Non-pigmented ciliary epithelial cell (primary cell): Measurements from ENCODE around the gene DPP10.
"Not testable (repeated sequence)": the region's sequence is repeated elsewhere in the genome, so short reads cannot be mapped to it uniquely, and the experiment has no call there.

Experiments
- DNase-seq: peaks from one replicate; pipeline ENCODE4 v3.0.0-alpha.2; 2010; ENCODE audit warnings: low read depth

Gene DPP10

DNA sequence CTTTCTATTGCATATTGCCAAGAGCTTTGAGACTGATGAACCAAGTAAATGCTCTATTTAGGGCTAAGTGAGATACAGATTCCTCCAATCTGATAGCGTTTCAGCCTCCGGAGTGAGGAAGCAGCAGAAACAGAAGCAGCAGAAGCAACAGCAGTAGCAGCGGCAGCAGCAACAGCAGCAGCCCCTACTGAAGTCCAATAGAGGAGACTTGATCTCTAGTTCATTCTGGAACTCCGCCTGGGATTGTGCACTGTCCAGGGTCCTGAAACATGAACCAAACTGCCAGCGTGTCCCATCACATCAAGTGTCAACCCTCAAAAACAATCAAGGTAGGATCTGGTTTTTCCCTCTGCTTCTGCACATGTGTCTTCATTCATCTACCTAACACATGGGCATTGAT, at the start of gene DPP10:
DPP10 (plus strand) TSS at position 132 of the 400 bp plus-strand sequence.
- no peak for DNase-seq

DNA sequence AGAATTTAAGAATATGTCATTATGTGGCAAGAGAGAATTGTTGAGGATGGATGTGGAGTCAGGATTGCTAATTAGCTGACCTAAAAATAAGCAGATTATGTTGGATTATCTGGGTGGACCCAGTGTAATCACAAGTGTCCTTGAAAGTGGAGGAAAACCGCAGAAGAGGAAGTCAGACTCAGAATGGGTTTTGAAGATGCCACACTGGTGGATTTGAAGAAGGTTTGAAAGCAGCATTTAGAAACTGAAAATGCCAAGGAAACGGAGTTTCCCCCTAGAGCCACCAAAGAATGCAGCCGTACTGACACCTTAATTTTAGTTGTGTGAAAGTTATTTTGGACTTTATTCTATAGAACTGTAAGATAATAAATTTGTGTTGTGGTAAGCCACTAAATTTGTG, 41.6 kb upstream of the DPP10 start:
- DNase-seq = no peak

DNA sequence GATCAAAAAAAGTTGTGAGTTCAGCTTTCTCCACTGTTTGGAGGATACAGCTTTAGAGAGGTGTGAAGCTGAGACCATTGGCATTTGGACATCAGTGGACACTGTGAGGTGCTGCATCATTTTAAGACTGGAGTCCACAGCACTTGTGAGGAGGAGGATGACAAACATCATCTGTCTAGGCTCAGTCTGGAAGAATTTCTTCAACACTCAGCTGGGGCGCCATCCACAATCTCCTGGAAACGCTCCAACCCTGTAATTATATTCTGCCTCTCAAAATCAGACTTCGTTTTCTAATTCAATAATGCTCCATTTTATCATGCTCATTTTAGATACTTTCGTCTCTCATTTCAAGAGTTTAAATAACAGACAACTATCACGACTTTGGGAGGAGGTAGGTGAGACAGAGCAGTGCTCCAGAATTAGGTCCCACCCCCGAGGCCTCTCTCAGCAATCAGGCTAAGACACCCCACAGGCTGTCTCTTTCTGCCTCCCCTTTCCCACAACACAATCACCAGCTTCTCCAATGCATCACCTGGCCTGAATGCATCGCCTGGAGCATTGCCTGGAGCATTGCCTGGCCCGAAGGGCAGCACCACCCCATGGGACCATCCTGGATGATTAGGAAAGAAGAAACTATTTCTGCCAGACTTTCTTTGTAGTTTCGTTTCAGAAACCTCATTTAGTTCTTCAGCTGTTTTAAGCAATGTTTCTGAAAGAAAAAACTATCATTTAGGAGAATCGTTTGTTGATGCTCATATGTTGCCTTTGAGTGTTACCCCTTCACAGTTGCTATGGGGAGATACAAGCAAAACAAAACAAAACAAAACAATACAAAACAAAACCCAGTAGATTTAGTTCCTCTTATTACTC, 37.0 kb upstream of the DPP10 start:
- no peak for DNase-seq

DNA sequence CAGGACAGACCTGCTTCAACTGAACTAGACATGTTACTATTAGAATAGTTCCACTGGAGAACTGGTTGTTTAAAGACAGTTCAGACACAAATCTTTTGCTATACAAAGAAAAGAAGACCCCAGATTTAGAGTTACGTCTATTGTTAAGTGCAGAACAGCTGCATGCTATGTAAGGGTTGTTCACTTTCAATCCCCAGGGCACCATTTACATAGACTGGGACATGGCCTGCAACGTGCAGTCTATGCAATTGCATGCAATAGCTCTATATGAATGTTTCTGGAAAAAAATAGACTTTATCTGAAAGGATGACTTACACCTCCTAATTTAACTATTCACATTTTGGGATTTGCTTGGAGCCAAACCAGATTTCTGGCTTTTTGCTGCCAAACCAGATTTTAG, 36.1 kb upstream of the DPP10 start:
- DNase-seq = no peak

DNA sequence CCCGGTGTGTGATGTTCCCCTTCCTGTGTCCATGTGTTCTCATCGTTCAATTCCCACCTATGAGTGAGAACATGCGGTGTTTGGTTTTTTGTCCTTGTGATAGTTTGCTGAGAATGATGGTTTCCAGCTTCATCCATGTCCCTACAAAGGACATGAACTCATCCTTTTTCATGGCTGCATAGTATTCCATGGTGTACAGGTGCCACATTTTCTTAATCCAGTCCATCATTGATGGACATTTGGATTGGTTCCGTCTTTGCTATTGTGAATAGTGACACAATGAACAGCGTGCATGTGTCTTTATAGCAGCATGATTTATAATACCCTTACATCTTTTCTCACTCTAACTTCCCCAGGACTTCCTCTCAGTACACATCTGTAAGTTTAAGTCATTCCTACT, 35.1 kb upstream of the DPP10 start:
- not testable (repeated sequence) for DNase-seq

DNA sequence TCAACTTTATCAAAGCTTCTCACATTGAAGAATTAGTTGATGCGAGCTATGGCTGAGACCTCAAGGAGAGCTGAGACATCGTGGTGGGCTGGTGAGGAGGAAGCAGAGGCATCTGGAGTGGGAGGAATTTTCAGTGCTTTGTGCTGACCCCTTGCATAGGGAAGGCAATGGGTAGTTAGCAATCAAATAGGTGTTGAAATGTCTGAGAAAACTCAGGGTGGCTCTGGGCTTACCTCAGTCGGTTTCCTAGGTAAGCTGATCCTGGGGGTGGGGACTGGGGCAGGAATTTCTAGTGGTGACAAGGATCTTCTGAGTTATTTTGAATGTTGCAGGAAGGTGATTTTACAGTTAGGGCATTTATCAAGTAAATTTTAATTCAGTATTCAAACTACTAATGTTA, 20.7 kb upstream of the DPP10 start:
- no peak for DNase-seq

DNA sequence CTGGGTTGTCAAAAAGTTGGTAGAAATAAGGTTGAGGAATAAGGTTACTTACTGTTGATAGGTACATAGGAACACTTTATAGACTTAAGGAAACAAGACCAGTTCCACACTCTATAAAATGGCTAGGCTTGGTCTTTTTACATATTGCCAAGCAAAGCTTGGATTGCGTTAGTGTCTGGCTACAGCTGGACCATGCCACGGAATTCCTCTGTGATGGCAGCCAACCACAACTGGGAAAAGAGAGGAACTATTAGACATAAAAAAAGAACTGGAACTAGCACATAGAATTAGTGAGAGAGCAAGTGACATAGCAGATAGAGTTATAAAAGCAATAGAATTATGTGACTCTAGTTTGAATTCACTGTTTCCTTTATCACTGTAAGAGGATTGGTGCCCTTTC, 17.7 kb upstream of the DPP10 start:
- DNase-seq = no peak

DNA sequence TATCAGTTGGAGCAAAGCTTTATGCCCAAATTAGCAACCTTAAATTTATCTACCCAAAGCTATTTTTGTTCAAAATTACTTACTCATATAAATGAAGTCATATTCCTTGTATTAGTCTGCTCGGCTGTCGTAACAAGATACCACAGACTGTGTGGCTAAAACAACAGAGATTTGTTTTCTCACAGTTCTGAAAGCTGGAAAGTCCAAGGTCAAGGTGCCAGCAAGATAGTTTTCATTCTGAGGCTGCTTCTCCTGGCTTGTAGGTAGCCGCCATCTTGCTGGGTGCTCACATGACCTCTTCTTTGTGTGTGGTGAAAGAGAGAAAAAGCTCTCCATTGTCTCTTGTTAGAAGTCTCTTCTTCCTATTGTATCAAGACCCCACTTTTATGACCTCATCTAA, 15.7 kb upstream of the DPP10 start:
- DNase-seq = no peak

DNA sequence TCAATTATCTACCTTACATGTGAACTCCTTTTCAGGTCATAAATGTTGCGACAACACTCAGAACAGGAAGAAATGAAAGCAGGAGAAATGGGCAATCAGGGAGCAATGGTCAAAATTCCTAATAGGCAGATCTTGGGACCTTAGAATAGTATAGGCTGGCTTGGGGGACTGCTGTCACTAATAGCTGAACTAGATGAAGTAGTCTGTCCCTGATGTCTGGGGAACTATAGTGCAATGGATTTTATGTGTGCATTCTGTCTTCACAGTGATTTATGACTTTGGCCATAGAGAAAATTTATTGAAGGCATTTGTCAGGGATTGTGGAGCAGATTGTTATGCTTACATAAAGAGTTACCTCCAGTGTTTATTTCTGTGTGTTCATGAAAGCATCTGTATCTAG, 6.1 kb upstream of the DPP10 start:
- DNase-seq = no peak

DNA sequence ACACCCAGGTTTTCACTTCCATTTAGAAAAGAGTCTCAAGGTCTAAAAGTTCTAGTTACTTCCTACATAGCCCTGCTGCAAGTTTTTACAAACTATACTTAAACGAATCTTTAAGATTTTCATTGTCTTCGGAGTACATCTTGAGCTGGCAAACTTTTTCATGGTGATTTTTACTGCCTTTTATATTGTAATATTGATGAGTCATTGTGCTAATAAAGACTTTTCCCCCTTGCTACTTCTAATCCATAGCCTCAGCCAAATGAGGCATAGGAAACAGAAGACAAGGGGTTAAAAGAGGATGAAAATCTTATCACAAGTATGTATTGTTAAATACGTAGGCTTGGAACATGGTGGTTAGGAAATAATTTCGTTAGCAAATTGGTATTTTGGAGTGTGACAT, 4.1 kb downstream of the DPP10 start:
- no peak for DNase-seq

DNA sequence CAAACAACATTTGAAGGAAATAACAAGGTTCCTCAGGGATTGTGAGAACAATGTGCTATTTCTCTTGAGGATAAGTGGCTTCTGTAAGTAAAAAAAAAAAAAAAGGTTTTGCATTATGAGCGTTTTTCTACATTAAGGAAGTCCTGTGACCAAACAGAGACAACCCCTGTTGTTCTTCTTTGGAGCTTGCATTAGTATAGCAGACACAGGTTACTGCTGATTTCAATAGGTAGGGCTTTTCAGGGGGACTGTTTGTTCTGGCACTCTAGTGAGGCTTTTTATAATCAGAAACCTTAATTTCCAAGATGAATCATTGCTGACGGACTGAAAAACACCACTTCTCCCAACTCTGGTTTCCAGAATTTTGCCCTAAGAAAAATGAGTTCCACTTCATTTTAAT, 8.2 kb downstream of the DPP10 start:
- no peak for DNase-seq

DNA sequence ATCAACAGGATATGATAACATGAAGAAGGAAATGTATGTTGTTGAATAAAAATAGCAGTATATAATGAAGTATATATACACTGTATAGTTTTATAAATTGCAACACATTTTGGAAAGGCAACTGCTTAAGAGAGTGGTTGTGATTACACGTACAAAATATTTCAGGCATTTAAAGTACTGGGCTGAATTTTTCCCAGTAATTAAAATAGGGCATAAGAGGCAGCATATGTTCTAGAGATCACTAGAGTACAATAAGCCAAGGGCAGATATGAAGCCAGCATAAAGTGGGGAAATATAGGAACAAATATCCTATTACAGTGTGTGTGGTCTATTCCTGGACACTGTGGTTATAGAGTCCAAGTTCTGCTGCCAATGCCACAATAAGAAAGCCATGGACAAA, 14.1 kb downstream of the DPP10 start:
- DNase-seq = no peak

DNA sequence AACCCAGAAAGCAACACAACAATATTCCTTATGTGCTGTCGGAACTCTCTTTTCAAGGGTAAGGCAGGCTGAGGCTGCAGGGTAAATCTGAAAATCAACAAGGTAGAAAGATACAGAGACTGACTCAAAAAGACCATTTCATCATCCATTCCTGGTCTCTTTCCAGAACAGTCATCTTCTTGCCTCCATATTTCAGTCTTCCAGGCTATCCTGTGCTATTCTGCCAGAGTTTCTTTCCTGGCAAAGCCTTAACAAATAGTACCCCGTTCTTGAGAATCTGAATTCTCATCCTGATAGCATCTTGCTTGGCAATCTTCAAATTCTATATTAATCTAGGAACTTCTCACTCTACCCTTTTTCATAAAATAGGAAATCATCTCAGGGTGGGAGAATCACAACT, 15.5 kb downstream of the DPP10 start:
- no peak for DNase-seq

DNA sequence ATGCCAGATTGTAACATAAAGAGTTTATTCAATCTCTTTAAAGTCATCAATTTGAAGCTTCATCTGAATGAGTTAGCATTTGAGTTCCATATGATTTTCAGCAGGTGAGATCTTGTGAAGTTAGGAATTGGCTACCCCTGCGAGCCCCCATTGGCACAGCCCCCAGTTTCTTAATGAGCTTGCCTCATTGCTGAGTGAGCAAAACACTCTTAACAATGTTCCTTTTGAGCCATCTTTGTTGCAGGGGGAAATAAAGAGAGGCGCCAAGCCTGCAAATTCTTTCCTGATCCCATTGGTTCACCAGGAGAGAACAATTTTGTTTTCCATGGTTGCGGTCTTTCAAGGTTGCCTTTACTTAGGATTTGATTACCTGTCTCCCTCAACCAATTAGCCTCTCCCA, 18.7 kb downstream of the DPP10 start:
- DNase-seq = no peak

DNA sequence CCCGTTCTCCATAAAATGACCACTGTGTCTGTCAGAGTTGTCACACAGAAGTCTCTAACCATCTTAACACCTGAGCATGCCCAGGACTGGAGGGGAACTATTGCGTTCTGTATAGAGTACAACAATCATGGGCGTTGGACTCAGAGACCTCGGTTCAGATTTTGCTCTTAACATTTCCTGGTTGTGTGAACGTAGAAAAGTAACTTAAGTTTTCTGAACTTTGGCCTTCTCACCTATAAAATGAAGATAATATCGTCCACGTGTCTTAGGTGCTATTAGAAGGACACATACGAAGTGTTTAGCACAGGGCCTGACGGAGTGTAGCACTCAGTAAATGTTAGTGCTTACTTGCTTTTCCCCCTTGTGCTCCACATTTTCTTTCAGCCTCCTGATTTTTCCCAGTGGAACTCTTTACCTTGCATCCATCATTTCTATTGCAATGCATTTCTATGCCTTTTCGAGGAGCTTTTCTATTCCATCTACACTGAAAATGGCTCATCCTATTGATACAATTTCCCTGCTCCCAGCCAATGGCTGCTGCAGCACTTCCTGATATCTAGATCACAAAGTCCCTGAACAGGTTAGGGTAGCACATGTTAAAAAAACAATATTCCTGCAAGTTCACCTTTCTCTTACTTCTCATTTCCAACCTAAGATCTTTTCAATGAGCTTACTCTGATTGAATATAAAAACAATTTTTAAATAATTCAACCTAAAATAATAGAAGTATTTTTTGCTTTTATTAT, 22.7 kb downstream of the DPP10 start:
- no peak for DNase-seq

DNA sequence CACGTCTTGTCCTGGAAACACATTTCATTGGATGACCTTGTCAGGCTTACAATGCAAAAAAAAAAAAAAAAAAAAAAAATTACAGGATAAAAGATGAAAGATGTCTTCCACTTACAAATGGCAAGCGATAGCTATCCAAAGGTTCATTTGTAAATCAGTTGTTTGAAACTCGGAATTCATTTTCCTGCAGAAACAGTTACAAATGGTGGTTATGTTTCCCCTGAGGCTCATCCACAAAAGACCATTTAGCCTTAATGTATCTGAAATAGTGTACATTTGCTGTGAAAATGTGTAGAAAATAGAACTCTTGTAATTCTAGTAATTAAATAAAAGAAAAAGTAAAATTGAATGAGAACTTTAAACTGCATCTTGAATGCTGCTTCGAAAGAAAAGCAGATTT, 25.9 kb downstream of the DPP10 start:
- DNase-seq = no peak

DNA sequence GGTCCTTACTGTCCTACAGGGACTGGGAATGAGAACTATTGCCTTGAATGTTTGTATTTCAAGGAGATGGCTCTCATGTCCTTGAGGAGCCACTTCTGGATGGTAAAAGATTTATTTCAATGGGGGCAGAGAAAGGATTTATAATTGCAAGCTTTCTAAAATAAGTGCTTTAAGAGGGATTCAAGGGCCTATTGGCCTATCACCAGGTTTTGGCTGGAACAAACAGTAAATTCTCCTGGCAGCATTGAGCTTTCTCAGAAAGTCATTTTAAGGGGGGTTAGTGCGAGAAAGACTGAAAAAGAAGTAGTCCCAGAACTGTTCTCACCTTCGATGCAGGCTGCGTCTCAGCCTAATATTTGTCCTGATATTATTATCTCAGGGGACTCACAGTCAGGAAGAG, 29.8 kb downstream of the DPP10 start:
- no peak for DNase-seq

DNA sequence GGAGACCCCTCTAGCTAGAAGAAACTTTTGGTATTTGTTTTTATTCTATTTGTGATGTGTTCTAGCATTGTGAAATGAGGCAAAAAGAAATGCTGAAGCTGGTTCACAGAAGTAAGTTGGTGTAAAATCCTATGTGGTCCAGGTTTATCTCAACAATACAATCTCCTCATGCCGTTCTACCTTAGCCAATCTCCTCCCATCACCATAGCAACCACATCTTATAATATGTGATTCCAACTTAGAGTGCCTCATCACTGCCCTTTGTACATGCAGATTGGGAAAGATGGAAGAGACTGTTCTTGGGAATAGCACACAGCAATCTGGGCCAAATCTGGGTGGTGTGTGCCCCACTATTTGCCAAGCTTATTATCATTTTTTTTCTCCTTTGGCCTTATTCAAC, 30.3 kb downstream of the DPP10 start:
- DNase-seq = no peak

DNA sequence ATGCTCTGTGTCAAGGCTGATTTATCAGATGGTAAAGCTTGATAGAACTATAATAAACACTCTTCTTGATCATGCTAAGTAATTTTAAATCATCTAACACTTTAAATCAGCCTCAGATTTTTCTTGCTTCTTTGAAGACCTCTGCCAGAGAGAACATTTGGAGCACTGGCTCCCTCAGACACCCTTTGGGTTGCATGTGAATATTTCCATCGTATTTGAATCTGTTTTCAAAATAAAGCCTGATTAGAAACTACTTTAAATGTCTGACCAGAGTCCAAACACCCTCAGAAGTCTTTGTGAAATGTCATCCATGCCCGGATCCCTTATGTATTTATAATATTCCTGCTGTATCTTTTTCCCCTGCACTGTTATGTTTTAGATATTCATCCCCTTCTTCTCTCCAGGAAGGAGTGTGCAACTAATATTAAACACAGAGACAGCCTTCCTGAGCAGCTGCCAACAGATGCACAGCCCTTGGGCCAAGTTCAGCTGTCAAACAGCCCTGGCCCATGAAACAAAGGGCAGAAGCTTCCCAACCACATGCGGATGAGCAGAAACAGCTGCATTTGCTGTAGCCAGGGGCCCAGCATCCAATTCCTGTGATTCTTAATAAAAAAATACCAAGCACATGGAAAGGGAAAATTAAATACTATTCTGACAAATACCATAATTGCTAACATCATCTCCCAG, 46.5 kb downstream of the DPP10 start:
- no peak for DNase-seq

DNA sequence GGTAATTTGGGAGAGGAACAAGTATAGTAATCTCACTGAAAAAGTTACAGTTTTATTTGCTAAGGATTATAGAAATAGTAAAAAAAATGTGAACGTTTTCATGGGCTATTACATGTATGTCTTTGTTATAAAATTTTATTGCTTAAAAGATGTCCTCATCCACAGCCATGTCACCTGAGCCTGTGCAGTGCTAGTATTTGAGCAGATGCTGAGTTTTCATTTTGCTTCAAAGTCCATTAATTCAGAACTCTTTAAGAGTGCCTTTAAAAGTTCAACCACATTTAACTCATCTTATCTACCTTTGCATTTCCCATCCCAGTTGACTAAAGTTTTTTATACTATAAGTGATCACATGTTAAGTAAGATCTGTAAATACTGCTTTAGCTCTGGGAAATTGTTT, 52.6 kb downstream of the DPP10 start:
- DNase-seq = no peak

DNA sequence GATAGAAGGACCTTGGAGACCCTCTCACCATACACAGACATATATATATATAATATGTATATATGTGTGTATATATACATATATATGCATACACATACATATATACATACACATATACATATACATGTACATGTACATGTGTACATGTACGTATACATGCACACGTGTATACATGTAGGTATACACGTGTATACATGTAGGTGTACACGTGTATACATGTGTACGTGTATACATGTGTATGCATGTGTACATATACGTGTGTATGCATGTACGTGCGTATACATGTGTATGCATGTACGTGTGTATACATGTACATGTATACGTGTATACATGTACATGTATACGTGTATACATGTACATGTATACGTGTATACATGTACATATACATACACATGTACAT, 54.5 kb downstream of the DPP10 start:
- no peak for DNase-seq

DNA sequence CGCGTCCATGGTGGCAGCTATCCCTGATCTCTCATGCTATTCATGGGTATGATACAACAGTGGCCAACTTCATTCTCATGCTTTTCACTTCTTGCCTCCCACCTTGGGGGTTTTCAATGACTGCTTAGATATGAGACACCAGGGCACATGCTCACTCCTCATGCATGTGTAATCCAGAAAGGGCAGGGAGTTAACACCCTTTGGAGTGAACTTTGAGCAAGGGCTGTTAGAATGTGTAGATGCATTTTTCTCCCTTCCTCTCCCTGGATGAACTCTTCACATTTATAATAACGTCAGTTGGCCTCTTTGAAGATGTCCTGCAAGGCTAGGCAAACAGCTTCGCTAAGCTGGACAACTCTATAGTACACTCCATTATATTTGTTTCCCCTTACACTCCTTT, 56.7 kb downstream of the DPP10 start:
- no peak for DNase-seq

DNA sequence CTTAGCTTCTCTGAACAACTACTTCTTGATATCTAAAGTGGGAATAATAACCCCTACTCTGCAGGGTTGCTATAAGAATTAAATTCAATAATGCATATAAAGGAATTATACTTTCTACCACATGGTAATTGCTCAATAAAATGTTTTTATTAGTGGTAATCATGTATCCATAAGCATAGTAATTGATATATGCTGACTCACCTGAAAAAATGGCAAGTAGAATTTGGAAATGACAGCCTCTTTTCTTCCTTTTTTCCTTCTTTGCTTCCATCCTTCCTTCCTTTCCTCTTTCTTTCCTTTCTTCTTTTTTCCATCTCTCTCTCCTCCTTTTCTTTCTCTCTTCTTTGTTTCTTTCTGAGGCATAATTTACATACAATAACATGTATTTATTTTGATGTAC, 65.3 kb downstream of the DPP10 start:
- DNase-seq = no peak
